LNCaP clone FGC (cell line): ENCODE results near the gene CARS1.

Experiments
- DNase-seq: peaks from one replicate; pipeline ENCODE4 v3.0.0-alpha.2; 2011; ENCODE audit warnings: low read depth
- H3K4me3 ChIP-seq: 2 replicates; pipeline ENCODE4 v1.5.1; 2011; ENCODE audit warnings: mild to moderate bottlenecking, low read depth, low read length, control low read depth
- TF ChIP-seq, protein P1 (sequence below): IDR thresholded peaks from 2 replicates; pipeline ENCODE4 v1.5.1; 2012; ENCODE audit warnings: mild to moderate bottlenecking; ENCODE audit not compliant: control insufficient read depth, insufficient read depth; ENCODE audit errors: extremely low read depth

Gene CARS1

GRCh38 chr11:3030289-3031070 is 26.7 kb downstream of the CARS1 start:
- TF ChIP-seq, protein P1, sequence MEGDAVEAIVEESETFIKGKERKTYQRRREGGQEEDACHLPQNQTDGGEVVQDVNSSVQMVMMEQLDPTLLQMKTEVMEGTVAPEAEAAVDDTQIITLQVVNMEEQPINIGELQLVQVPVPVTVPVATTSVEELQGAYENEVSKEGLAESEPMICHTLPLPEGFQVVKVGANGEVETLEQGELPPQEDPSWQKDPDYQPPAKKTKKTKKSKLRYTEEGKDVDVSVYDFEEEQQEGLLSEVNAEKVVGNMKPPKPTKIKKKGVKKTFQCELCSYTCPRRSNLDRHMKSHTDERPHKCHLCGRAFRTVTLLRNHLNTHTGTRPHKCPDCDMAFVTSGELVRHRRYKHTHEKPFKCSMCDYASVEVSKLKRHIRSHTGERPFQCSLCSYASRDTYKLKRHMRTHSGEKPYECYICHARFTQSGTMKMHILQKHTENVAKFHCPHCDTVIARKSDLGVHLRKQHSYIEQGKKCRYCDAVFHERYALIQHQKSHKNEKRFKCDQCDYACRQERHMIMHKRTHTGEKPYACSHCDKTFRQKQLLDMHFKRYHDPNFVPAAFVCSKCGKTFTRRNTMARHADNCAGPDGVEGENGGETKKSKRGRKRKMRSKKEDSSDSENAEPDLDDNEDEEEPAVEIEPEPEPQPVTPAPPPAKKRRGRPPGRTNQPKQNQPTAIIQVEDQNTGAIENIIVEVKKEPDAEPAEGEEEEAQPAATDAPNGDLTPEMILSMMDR = no peak
- DNase-seq = no peak
- H3K4me3 ChIP-seq = no peak overlapping the region

- TF ChIP-seq, protein P1 = no peak
- no peak overlapping the region for H3K4me3 ChIP-seq
- DNase-seq = no peak
These were observed 28.4 kb downstream of the CARS1 start for GRCh38 chr11:3028813-3029212.

GRCh38 chr11:3026803-3027202 is 30.4 kb downstream of the CARS1 start:
- no peak for DNase-seq
- TF ChIP-seq, protein P1 = no peak

GRCh38 chr11:3022982-3023381 is 34.2 kb downstream of the CARS1 start:
- TF ChIP-seq, protein P1 = no peak
- no peak for DNase-seq
- no peak overlapping the region for H3K4me3 ChIP-seq

More at GRCh38 chr11:3026803-3027202, 30.4 kb downstream of the CARS1 start:
- no peak overlapping the region for H3K4me3 ChIP-seq

GRCh38 chr11:3022300-3022967 is 34.8 kb downstream of the CARS1 start:
- no peak for DNase-seq
- TF ChIP-seq, protein P1 = no peak
- no peak overlapping the region for H3K4me3 ChIP-seq

- DNase-seq = no peak
- TF ChIP-seq, protein P1 = peak; percentile 74
- H3K4me3 ChIP-seq = no peak overlapping the region
These were observed 36.1 kb downstream of the CARS1 start for GRCh38 chr11:3021125-3021524.
